ENCODE data around the gene PPP1CC.
A peak's percentile ranks its signal among the peaks of the same experiment; 100 is the strongest.

Gene PPP1CC

DNA sequence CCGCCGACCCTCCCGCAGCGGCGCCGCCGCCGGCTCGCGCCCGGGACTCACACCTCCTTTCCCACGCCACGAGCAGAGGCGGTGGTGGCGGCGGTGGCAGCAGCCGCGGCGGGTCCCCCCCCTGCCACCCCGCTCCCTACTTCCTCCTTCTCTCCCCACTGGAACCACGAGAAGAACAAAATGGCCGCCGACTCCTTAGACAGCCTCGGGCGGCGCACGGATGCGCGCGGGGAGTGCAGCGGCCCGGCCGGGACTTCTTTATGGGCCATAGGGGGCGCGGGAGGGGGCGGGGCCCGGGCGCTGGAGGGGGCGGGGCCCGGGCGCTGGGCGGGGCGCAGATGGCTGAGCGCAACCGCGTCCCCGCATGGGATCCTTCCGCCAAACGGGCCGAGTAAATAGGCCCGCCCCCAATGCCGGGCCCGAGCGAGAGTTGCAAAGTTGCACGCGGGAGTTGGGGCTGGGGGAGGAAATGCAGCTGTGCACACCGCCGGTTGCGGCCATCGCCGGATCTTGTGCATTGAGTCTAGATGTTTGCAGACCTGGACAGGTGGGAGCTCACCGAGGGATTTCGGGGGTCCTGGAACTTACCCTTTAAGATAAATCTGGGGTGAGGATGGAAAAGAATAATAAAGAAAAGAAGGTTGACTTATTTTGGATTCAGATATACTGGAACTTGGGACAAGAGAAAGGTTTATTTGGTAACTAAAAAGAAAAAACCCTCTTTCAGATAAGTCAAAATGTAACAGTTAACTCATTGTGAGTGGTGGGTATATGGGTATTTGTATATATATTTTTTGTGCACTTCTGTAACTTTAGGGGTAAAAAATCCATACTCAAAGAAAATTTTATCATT lies at the start of gene PPP1CC:
Gene PPP1CC, minus strand, starts transcription at position 174 of the 853 bp plus-strand sequence. CDS start 184 bp downstream, outside the sequence.
- Mint-ChIP-seq H3K27ac (peak within 1 kb of the TSS; percentile 98 to 100), H3K4me1 (peaks cover 45% of the 10 kb centered on the region), H3K4me3 (peak within 1 kb of the TSS; percentile 94 to 98), H3K9me3 (no peaks in the 10 kb centered on the region), H3K27me3 (no peaks in the 10 kb centered on the region)
- peak; percentile 95 for ATAC-seq
- DNase-seq = peak; percentile 88 to 92

DNA sequence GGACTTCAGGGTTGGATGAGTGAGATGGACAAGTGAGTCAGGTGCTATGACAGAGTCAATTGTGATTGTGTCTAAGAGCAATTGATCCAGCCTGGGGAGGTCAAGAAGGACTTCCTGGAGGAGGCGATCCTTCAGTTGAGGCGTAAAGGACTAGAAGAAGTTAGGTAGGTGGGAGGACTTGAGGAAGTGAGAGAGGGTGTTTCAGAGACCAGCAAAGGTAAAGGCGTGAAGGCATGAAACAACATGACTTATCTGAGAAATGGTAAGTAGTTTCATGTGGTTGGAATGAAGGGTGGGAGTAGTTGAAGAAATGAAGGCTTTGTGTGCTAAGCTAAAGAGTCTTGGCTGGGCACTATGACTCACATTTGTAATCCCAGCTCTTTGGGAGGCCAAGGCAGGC lies 48.9 kb upstream of the PPP1CC start:
- H3K9me3 Mint-ChIP-seq = no peaks in the 10 kb centered on the region
- H3K4me1 Mint-ChIP-seq = peaks cover 19% of the 10 kb centered on the region
- peak overlapping the region; percentile 1 to 6 for H3K4me3 Mint-ChIP-seq
- no peaks in the 10 kb centered on the region for H3K27me3 Mint-ChIP-seq
- ATAC-seq (peak; percentile 84), DNase-seq (no peak)
- H3K27ac Mint-ChIP-seq = peak overlapping the region in 1 of 2 donors; percentile 62

DNA sequence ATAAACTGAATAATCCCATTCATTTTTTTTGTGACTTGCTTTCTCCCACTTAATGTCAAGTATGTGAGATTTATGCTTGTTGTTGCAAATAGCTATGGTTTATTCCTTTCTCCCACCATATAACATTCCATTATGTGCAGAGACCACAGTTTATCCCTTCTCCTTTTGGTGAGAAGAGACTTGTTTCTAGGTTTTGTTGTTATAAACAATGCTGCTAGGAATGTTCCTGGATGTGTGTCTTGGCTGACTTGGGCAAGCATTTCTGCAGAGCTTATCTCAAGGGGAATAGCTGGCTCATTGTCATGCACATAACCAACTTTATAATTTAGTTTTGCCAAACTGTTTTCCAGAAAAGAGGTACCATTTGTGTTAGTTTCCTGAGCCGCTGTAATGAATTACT lies 47.6 kb upstream of the PPP1CC start:
- H3K4me1 Mint-ChIP-seq = peaks cover 19% of the 10 kb centered on the region
- H3K27me3 Mint-ChIP-seq = no peaks in the 10 kb centered on the region
- DNase-seq (no peak), ATAC-seq (no peak)
- no peaks in the 10 kb centered on the region for H3K9me3 Mint-ChIP-seq
- no peak overlapping the region for H3K4me3 Mint-ChIP-seq
- no peak overlapping the region for H3K27ac Mint-ChIP-seq

DNA sequence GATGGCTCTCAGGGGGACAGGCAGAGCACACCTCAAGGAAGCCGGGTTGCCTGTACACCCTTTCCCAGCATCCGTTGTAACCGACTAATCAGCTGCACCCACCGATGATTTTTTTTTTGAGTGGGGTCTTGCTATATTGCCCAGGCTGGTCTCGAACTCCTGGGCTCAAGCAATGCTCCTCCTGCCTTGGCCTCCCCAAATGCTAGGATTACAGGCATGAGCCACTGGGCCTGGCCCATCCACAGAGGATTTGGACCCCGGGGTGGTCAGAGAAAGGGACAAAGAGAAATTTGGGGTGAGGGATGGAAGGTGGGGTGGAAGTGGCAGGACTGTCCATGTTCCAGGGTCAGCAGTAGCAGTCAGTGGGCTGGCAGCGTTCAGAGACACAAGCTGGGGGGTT lies 43.3 kb upstream of the PPP1CC start:
- Mint-ChIP-seq H3K9me3 (no peaks in the 10 kb centered on the region), H3K4me1 (peaks cover 29% of the 10 kb centered on the region), H3K27me3 (no peaks in the 10 kb centered on the region), H3K27ac (no peak overlapping the region), H3K4me3 (no peak overlapping the region)
- DNase-seq (no peak), ATAC-seq (no peak)

DNA sequence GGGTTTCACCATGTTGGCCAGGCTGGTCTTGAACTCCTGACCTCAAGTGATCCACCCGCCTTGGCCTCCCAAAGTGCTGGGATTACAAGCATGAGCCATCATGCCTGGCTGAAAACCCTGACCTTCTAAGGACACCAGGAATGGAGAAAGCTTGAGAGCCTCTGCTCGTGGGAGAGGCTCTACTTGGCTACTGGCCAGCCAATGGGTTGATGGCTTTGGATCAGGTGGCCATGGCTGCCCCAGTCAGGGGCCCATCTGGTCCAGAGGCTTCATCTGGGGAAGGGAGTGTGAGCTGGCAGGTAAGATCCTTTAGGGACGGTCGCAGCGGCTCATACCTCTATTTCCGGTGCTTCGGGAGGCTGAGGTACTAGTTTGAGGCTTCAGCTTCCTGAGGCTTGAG lies 42.5 kb upstream of the PPP1CC start:
- no peaks in the 10 kb centered on the region for H3K9me3 Mint-ChIP-seq
- ATAC-seq (no peak), DNase-seq (no peak)
- H3K27ac Mint-ChIP-seq = no peak overlapping the region
- H3K27me3 Mint-ChIP-seq = no peaks in the 10 kb centered on the region
- H3K4me1 Mint-ChIP-seq = peaks cover 33% of the 10 kb centered on the region
- no peak overlapping the region for H3K4me3 Mint-ChIP-seq

DNA sequence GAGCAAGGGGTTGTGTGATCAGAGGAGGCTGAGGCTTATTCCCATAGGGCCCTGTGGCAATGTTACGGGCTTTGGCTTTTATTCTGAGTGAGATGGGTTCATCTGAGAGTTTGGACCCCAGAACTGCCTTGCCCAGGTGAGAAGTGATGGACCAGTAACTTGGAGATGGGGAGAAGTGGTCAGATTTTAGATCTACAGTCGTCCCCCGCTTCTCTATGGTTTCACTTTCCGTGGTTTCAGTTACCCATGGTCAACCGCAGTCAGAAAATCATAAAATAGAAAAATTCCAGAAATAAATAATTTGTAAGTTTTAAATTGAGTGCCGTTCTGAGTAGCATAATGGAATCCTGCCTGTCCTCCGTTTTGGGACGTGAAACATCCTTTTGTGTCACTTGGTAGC lies 40.2 kb upstream of the PPP1CC start:
- ATAC-seq (no peak), DNase-seq (no peak)
- H3K27me3 Mint-ChIP-seq = no peaks in the 10 kb centered on the region
- no peak overlapping the region for H3K4me3 Mint-ChIP-seq
- no peaks in the 10 kb centered on the region for H3K9me3 Mint-ChIP-seq
- peaks cover 53% of the 10 kb centered on the region for H3K4me1 Mint-ChIP-seq
- no peak overlapping the region for H3K27ac Mint-ChIP-seq

DNA sequence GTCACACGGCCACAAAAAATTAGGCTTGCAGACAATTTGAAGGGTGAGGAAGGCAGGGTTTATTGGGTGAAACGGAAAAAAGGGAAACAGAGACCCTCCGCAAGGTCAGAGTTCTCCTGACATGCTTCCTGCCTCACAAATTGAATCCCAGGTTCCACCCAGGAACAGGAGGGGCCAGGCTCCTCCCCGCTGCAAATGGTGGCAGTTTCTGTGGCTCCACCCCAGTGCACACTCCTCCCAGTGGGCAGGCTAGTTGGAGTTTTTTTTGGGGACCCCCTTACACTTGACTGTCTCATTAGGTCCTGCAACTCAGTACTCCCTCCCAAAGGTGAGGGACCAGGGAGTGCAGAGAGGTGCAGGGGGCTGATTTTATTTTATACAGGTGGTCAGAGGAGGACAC lies 39.4 kb upstream of the PPP1CC start:
- peaks cover 57% of the 10 kb centered on the region for H3K4me1 Mint-ChIP-seq
- no peak overlapping the region for H3K4me3 Mint-ChIP-seq
- no peak for DNase-seq
- H3K27me3 Mint-ChIP-seq = no peaks in the 10 kb centered on the region
- no peak for ATAC-seq
- H3K27ac Mint-ChIP-seq = peak overlapping the region in 1 of 2 donors; percentile 38
- no peaks in the 10 kb centered on the region for H3K9me3 Mint-ChIP-seq

DNA sequence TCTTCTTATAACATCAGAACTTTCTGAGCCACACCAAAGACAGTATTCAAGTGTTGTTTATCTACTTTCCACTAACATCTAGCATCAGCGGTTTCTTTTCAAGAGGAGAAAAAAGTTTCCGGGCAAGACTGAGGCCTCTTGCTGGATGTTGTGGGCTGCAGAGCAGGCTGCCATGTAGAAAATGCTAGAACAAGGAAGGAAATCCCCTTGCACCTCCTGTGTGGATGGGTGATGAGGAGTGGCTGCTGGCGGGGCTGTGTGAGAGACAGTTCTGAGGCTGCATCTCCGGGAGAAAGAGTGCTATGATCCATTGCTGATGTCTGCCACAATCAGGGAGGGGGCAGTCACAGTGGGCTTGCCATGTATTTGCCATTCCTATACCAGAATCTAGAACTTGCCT lies 37.8 kb upstream of the PPP1CC start:
- Mint-ChIP-seq H3K4me3 (peak overlapping the region; percentile 49 to 77), H3K27ac (peak overlapping the region; percentile 68 to 98), H3K4me1 (peaks cover 73% of the 10 kb centered on the region), H3K27me3 (no peaks in the 10 kb centered on the region), H3K9me3 (no peaks in the 10 kb centered on the region)
- peak; percentile 31 to 69 for DNase-seq
- peak; percentile 74 for ATAC-seq

DNA sequence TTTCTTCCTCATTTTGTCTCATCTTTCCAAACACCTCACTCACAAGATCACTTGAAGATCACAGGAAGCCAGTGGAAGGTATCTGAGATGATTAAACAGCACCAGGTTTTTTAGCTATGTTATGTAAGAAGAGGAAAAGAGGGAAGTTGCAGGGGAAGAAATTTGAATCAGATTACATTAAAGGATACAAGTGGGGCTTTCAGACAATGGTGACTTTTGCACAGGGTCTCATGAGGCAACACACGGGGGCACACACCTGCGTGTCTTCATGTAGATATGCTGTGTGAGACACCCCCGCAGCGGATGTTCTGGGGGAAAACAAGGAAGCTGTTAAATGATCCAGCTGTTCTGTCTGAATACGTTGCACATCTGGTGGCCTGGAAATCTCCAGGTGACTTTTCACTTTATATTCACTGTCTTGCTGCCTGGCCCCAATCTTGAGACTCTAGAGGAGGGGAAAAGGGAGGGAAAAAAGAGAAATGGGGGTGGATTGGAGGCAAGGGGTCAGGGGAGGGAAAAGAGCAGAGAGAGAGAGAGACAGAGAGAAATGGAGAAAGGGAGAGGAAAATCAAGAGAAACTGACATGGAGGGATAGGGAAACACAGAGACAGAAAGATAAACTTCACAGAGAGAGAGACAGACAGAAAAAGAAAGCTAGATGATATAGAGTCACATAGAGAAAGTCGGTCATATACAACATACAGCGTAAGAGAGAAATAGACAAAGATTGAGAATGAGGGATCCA lies 36.3 kb upstream of the PPP1CC start:
- Mint-ChIP-seq H3K4me1 (peaks cover 84% of the 10 kb centered on the region), H3K4me3 (peak overlapping the region; percentile 48 to 65), H3K27me3 (no peaks in the 10 kb centered on the region), H3K27ac (peak overlapping the region; percentile 90 to 98), H3K9me3 (no peaks in the 10 kb centered on the region)
- ATAC-seq = no peak
- DNase-seq = no peak

DNA sequence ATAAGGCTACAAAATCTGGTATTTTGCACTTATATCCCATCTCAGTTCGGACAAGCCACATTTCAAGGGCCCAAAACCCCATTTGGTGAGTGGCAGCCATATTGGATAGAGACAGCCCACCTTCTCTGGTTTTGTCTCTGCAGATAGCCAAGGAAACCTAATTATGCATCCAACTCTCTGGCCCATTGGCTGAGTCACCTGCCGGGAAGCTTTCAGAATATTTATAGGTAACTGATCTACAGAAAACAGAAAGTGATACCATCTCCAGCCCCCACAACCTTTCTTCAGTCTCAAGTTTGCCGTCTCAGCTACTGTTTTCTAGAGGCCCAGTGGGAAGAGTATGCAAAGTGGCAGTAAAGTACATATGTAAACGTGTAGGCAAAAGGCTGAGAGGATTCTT lies 33.7 kb upstream of the PPP1CC start:
- Mint-ChIP-seq H3K4me1 (peaks cover 83% of the 10 kb centered on the region), H3K4me3 (peak overlapping the region; percentile 34 to 72), H3K9me3 (no peaks in the 10 kb centered on the region), H3K27ac (peak overlapping the region; percentile 93 to 99), H3K27me3 (no peaks in the 10 kb centered on the region)
- ATAC-seq (peak; percentile 95), DNase-seq (peak; percentile 65 to 84)

DNA sequence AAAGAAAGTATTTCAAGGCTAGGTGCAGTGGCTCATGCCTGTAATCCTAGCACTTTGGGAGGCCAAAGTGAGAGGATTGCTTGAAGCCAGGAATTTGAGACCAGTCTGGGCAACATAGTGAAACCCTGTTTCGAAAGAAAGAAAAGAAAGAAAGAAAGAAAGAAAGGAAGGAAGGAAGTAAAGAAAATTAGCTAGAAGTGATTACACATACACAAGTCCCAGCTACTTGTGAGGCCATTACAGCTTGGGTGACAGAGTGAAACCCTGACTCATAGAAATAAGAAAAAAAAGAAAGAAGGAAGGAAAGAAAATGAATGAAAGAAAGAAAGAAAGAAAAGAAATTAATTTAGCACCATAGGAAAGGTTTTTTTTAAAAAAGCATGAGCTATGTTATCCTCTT lies 33.3 kb upstream of the PPP1CC start:
- peak overlapping the region; percentile 34 to 72 for H3K4me3 Mint-ChIP-seq
- H3K4me1 Mint-ChIP-seq = peaks cover 85% of the 10 kb centered on the region
- no peaks in the 10 kb centered on the region for H3K9me3 Mint-ChIP-seq
- no peaks in the 10 kb centered on the region for H3K27me3 Mint-ChIP-seq
- no peak for DNase-seq
- ATAC-seq = no peak
- peak overlapping the region; percentile 75 to 99 for H3K27ac Mint-ChIP-seq

DNA sequence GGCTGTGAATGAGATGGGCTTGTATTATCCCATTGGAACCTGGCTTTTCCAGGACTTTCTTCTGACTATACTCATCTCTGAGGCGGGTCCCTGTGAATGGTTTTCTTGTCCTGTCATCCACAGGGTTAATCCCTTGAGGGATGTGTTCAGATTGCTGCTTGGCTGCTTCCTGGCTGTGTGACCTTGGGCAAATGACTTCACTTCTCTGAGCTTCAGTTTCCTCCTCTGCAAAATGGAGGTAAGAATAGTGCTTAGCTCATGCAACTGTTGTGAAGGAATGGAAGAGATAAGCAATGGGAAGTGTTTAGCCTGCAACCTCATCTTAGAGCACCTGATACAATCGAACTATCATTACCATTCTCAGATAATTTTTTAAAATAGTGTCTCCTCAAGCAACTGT lies 32.1 kb upstream of the PPP1CC start:
- ATAC-seq (no peak), DNase-seq (no peak)
- H3K4me3 Mint-ChIP-seq = no peak overlapping the region
- H3K27ac Mint-ChIP-seq = no peak overlapping the region
- peaks cover 75% of the 10 kb centered on the region for H3K4me1 Mint-ChIP-seq
- no peaks in the 10 kb centered on the region for H3K9me3 Mint-ChIP-seq
- H3K27me3 Mint-ChIP-seq = no peaks in the 10 kb centered on the region

DNA sequence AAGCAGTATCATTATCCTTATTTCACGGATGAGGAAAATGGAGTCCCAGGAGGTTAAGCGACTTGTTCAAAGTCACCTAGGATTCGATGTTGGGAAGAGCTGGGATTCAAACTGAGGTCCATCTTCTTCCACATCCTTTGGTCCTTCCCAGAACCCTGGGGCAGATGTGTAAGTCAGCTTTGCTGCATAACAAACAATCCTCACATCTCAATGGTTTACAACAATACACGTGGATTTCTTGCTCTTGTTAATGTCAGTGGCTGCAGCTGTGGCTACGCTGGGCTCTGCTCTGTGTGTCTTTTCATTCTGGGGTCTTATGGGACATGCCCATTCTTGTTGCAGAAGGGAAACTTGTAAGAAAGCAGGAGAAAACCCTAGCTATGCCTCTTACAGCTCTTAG lies 26.3 kb upstream of the PPP1CC start:
- no peaks in the 10 kb centered on the region for H3K27me3 Mint-ChIP-seq
- peaks cover 19% of the 10 kb centered on the region for H3K4me1 Mint-ChIP-seq
- H3K4me3 Mint-ChIP-seq = no peak overlapping the region
- no peak overlapping the region for H3K27ac Mint-ChIP-seq
- ATAC-seq (no peak), DNase-seq (no peak)
- no peaks in the 10 kb centered on the region for H3K9me3 Mint-ChIP-seq

DNA sequence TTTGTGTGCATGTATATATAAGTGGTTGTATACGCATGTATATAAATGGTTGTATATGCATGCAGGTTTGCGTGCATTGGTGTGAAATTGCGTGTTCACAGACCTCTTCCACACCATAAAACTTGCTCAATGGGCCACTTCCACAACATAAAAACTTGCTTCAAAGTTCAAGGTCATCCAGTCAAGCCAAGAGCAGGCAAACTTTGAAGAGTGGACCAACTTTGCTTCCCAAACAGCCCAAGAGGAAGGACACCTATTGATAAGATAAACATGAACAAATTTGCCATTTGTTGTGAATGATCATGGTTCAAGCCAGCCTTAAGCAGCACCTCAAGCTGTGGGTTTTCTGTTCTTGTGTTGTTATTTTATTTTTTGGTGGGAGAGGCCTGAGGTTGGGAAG lies 25.2 kb upstream of the PPP1CC start:
- no peaks in the 10 kb centered on the region for H3K27me3 Mint-ChIP-seq
- no peak for DNase-seq

DNA sequence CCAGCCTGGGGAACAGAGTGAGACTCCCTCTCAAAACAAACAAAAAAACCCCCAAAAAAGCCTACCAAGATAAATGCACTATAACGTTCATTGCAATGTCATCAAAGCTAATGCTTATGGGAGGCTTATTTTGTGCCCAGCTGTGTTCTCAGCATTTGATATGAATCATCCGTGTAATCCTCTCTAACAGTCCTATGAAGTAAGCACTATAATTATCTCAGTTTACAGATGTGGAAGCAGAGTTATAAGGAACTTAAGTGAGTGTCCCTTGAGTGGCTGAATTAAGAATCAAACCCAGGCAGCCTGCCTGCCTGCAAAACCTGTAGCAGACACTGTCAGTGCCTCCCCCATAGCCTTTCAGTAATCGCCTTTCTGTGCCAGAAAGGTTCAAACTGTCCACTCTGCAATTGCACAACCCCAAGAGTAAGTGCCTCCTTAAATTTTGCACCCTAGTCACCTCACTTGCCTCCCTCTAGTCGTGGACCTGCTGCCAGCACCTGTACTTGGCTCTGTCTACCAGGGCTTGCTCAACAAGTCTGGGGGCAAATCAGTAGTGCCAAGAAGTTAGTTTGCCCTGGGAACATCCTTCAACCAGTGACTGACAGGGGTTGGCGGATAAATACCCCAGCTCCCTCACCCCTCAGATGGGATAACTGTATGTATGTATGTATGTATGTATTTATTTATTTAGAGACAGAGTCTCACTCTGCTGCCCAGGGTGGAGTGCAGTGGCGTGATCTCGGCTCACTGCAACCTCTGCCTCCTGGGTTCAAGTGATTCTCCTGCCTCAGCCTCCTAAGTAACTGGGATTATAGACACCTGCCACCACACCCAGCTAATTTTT lies 23.8 kb upstream of the PPP1CC start:
- no peaks in the 10 kb centered on the region for H3K27me3 Mint-ChIP-seq
- ATAC-seq (no peak), DNase-seq (no peak)
- H3K4me1 Mint-ChIP-seq = peaks cover 15% of the 10 kb centered on the region
- no peak overlapping the region for H3K27ac Mint-ChIP-seq
- no peaks in the 10 kb centered on the region for H3K9me3 Mint-ChIP-seq
- no peak overlapping the region for H3K4me3 Mint-ChIP-seq

More for the DNA sequence above, 25.2 kb upstream of the PPP1CC start:
- Mint-ChIP-seq H3K4me3 (no peak overlapping the region), H3K9me3 (no peaks in the 10 kb centered on the region), H3K27ac (no peak overlapping the region), H3K4me1 (peaks cover 22% of the 10 kb centered on the region)
- no peak for ATAC-seq

Measured in stimulated activated naive CD8-positive, alpha-beta T cell treated with anti-CD3 and anti-CD28 coated beads, Interleukin-15, amount 100 ng/mL, for 72 hours (primary cell).